ENCODE data around the gene CHST12. TPM values are rescaled to one million over a fixed set of nuclear protein-coding genes. Genes with fewer than 3 reads are reported as not detected.

Gene CHST12
- total RNA-seq, 1 experiment from 2014 or later: 18.3 TPM

GRCh38 chr7:2403014-2403717, at the start of gene CHST12 (continued):
- TF ChIP-seq ZNF281 (CRISPR knock-in tag; IDR thresholded peaks at IDR 0.05) (no peak), E2F4 (CRISPR knock-in tag; IDR thresholded peaks at IDR 0.05; ENCODE audit: borderline replicate concordance, low read depth) (no peak; the same call in 1 of the 2 replicates), ERG (CRISPR knock-in tag; IDR thresholded peaks at IDR 0.05) (no peak), TEAD4 (CRISPR knock-in tag; IDR thresholded peaks at IDR 0.05) (no peak), MLX (CRISPR knock-in tag; IDR thresholded peaks at IDR 0.05) (no peak), EMX1 (CRISPR knock-in tag; IDR thresholded peaks at IDR 0.05) (no peak), ATF3 (CRISPR knock-in tag; conservative IDR thresholded peaks at IDR 0.05) (no peak)
- TF ChIP-seq, protein P1, sequence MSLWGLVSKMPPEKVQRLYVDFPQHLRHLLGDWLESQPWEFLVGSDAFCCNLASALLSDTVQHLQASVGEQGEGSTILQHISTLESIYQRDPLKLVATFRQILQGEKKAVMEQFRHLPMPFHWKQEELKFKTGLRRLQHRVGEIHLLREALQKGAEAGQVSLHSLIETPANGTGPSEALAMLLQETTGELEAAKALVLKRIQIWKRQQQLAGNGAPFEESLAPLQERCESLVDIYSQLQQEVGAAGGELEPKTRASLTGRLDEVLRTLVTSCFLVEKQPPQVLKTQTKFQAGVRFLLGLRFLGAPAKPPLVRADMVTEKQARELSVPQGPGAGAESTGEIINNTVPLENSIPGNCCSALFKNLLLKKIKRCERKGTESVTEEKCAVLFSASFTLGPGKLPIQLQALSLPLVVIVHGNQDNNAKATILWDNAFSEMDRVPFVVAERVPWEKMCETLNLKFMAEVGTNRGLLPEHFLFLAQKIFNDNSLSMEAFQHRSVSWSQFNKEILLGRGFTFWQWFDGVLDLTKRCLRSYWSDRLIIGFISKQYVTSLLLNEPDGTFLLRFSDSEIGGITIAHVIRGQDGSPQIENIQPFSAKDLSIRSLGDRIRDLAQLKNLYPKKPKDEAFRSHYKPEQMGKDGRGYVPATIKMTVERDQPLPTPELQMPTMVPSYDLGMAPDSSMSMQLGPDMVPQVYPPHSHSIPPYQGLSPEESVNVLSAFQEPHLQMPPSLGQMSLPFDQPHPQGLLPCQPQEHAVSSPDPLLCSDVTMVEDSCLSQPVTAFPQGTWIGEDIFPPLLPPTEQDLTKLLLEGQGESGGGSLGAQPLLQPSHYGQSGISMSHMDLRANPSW (CRISPR knock-in tag; conservative IDR thresholded peaks at IDR 0.05; ENCODE audit: low read depth): no peak
- TF ChIP-seq, protein P2, sequence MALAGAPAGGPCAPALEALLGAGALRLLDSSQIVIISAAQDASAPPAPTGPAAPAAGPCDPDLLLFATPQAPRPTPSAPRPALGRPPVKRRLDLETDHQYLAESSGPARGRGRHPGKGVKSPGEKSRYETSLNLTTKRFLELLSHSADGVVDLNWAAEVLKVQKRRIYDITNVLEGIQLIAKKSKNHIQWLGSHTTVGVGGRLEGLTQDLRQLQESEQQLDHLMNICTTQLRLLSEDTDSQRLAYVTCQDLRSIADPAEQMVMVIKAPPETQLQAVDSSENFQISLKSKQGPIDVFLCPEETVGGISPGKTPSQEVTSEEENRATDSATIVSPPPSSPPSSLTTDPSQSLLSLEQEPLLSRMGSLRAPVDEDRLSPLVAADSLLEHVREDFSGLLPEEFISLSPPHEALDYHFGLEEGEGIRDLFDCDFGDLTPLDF (CRISPR knock-in tag; IDR thresholded peaks at IDR 0.05): no peak

GRCh38 chr7:2353936-2354185, 49.5 kb upstream of the CHST12 start:
- H3K27ac Mint-ChIP-seq: peak overlapping the region; percentile 100
- no peaks in the 10 kb centered on the region for H3K9me3 Mint-ChIP-seq
- H3K4me3 Mint-ChIP-seq: peak overlapping the region; percentile 85
- no peaks in the 10 kb centered on the region for H3K27me3 Mint-ChIP-seq (ENCODE audit: low read depth)
- ATAC-seq (peak; percentile 66), DNase-seq (ENCODE audit: low spot score) (peak; percentile 81)
- ChIA-PET POLR2A (no interaction called here), CTCF (interaction anchor here (1.2 kb wide), 2 partner anchors 115 to 470 kb away, joined by 3 to 4 read pairs; no protein-coding TSS in a partner anchor)
- H3K4me1 Mint-ChIP-seq: peaks cover 17% of the 10 kb centered on the region
- peaks cover 30% of the 10 kb centered on the region for H3K36me3 Mint-ChIP-seq
- TF ChIP-seq E2F4 (CRISPR knock-in tag; IDR thresholded peaks at IDR 0.05; ENCODE audit: borderline replicate concordance, low read depth) (no peak; the same call in 1 of the 2 replicates), FOXP1 (CRISPR knock-in tag; IDR thresholded peaks at IDR 0.05; ENCODE audit: borderline replicate concordance) (peak; percentile 87; the same call in 1 of the 2 replicates), ARID4B (CRISPR knock-in tag; IDR thresholded peaks at IDR 0.05; ENCODE audit: borderline replicate concordance) (peak; percentile 88; the same call in 1 of the 2 replicates), ATF1 (CRISPR knock-in tag; IDR thresholded peaks at IDR 0.05) (no peak), NFYB (CRISPR knock-in tag; conservative IDR thresholded peaks at IDR 0.05; ENCODE audit: low read depth) (0 out of 2 replicates have a peak, but pooled peaks have one; percentile 11), E2F5 (CRISPR knock-in tag; IDR thresholded peaks at IDR 0.05) (peak; percentile 98), ETV6 (CRISPR knock-in tag; IDR thresholded peaks at IDR 0.05) (peak; percentile 83; the same call in 1 of the 2 replicates)
- TF ChIP-seq, protein P3, sequence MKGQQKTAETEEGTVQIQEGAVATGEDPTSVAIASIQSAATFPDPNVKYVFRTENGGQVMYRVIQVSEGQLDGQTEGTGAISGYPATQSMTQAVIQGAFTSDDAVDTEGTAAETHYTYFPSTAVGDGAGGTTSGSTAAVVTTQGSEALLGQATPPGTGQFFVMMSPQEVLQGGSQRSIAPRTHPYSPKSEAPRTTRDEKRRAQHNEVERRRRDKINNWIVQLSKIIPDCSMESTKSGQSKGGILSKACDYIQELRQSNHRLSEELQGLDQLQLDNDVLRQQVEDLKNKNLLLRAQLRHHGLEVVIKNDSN (CRISPR knock-in tag; IDR thresholded peaks at IDR 0.05): peak; percentile 99

Data from WTC11 (cell line).